ENCODE data around the gene PIK3R3. TPM values are rescaled to one million over a fixed set of nuclear protein-coding genes. Genes with fewer than 3 reads are reported as not detected.

Gene PIK3R3
- total and polyA plus RNA-seq, 2 experiments from 2014 or later, result 8.4 to 16.8 TPM

GRCh38 chr1:46019348-46019747, 113.1 kb downstream of the PIK3R3 start:
- DNase-seq (ENCODE audit: low spot score), result no peak
- no peaks in the 10 kb centered on the region for H3K9me3 ChIP-seq (ENCODE audit: low read depth)
- H4K20me1 ChIP-seq (ENCODE audit: insufficient read depth, poor library complexity, severe bottlenecking), result no peaks in the 10 kb centered on the region
- no peaks in the 10 kb centered on the region for H3K36me3 ChIP-seq (replicated peaks; ENCODE audit: insufficient read depth, low read depth)
- no peaks in the 10 kb centered on the region for H3K9me2 ChIP-seq (replicated peaks; ENCODE audit: insufficient read depth)
- H3K27me3 ChIP-seq, result no peaks in the 10 kb centered on the region
- H3K27ac ChIP-seq, result peak overlapping the region; percentile 9
- H3K79me2 ChIP-seq, result no peaks in the 10 kb centered on the region
- WGBS (ENCODE audit: low lambda C conversion rate, missing lambda C conversion rate), result 91% methylated on average over 7 of the region's 7 CpGs
- H2AFZ ChIP-seq, result no peak overlapping the region
- H3K4me2 ChIP-seq, result no peak overlapping the region
- no peaks in the 10 kb centered on the region for H3K4me1 ChIP-seq (ENCODE audit: insufficient read depth)
- H3K4me3 ChIP-seq, result no peak overlapping the region
- TF ChIP-seq EZH2 (IDR thresholded peaks at IDR 0.05; ENCODE audit: borderline replicate concordance) (no peak), EZH2phosphoT487 (IDR thresholded peaks at IDR 0.05; ENCODE audit: low read depth, severe bottlenecking, unreplicated experiment) (no peak)

DNA sequence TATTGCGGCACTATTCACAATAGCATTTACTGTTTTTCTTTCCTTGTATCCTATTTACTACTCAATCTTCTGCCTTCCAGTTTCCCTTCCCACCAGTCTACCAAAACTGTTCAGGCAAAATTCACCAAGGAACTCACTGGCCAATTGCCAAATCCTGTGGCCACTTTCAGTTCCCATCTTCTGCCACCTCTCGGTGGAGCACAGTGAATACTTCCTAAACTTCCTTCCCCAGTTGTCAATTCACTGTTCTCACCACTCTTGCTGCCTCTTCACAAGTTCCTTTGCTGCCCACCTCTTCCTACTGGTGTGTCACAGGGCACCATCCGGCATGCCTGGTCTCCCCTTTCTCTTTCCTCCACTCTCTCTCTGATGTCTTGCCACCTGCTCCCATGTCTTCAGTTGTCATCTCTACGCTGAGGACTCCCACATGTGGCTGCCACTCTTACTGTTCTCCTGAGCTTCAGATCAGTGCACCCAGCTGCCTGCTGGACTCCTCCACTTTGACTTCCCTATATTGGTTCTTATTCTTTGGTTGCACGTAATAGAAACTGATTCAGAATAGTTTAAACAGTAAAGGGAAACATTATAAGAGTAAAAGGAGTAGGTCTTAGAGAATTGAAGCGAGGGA, 114.4 kb downstream of the PIK3R3 start:
- Histone ChIP-seq H3K9me2 (replicated peaks; ENCODE audit: insufficient read depth) (no peaks in the 10 kb centered on the region), H3K4me3 (no peak overlapping the region), H3K36me3 (replicated peaks; ENCODE audit: insufficient read depth, low read depth) (no peaks in the 10 kb centered on the region), H3K79me2 (no peaks in the 10 kb centered on the region), H3K9me3 (ENCODE audit: low read depth) (no peaks in the 10 kb centered on the region), H3K4me1 (ENCODE audit: insufficient read depth) (no peaks in the 10 kb centered on the region), H3K27me3 (no peaks in the 10 kb centered on the region), H2AFZ (no peak overlapping the region), H3K4me2 (no peak overlapping the region), H4K20me1 (ENCODE audit: insufficient read depth, poor library complexity, severe bottlenecking) (no peaks in the 10 kb centered on the region), H3K27ac (no peak overlapping the region)
- no peak for DNase-seq (ENCODE audit: low spot score)
- 99% methylated on average over 6 of the region's 6 CpGs for WGBS (ENCODE audit: low lambda C conversion rate, missing lambda C conversion rate)
- no peak for TF ChIP-seq EZH2 (IDR thresholded peaks at IDR 0.05; ENCODE audit: borderline replicate concordance)
- TF ChIP-seq, protein P1, sequence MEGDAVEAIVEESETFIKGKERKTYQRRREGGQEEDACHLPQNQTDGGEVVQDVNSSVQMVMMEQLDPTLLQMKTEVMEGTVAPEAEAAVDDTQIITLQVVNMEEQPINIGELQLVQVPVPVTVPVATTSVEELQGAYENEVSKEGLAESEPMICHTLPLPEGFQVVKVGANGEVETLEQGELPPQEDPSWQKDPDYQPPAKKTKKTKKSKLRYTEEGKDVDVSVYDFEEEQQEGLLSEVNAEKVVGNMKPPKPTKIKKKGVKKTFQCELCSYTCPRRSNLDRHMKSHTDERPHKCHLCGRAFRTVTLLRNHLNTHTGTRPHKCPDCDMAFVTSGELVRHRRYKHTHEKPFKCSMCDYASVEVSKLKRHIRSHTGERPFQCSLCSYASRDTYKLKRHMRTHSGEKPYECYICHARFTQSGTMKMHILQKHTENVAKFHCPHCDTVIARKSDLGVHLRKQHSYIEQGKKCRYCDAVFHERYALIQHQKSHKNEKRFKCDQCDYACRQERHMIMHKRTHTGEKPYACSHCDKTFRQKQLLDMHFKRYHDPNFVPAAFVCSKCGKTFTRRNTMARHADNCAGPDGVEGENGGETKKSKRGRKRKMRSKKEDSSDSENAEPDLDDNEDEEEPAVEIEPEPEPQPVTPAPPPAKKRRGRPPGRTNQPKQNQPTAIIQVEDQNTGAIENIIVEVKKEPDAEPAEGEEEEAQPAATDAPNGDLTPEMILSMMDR (IDR thresholded peaks at IDR 0.05; ENCODE audit: poor library complexity), result no peak
- TF ChIP-seq EZH2phosphoT487 (IDR thresholded peaks at IDR 0.05; ENCODE audit: low read depth, severe bottlenecking, unreplicated experiment), result no peak

DNA sequence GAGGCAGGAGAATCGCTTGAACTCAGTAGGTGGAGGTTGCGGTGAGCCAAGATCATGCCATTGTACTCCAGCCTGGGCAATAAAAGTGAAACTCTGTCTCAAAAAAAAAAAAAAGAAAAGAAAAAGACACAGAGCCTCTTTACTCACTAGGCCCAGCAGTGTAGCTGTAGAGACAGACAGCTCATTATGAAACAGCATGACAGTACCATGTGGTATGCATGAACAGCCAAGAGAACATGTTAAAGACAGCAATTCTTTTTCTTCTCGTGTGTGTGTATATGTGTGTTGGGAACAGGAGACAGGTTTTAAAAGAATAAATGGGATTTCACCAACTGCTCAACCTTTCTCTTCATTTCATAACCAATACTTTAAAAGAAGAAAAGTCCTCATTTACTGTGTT, 118.8 kb downstream of the PIK3R3 start:
- whole genome bisulfite sequencing (ENCODE audit: low lambda C conversion rate, missing lambda C conversion rate), result 92% methylated on average over 3 of the region's 3 CpGs

DNA sequence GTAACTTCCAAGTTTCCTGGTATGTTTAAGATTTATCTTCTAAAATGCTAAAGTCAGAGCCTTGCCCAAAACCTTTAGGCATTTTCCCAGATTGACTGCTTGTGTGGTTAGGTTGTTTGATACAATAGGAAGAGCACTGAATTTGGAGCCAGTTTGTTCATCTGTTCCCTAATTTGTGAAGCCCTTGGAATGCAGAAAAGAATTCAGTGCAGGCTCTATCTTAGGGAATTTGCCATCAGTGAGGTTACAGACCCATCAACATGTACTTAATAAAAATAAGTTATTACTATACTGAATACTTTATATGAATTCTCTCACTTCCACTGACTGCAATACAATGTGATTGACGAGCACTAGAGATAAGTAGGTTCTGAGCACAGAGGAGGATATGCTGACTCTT, 120.2 kb downstream of the PIK3R3 start:
- H3K4me2 ChIP-seq, result no peak overlapping the region
- no peaks in the 10 kb centered on the region for H3K27me3 ChIP-seq
- TF ChIP-seq EZH2 (IDR thresholded peaks at IDR 0.05; ENCODE audit: borderline replicate concordance), result no peak
- no peak for TF ChIP-seq EZH2phosphoT487 (IDR thresholded peaks at IDR 0.05; ENCODE audit: low read depth, severe bottlenecking, unreplicated experiment)
- TF ChIP-seq, protein P1 (IDR thresholded peaks at IDR 0.05; ENCODE audit: poor library complexity), result no peak
- H2AFZ ChIP-seq, result no peak overlapping the region
- no peak overlapping the region for H3K4me3 ChIP-seq
- no peaks in the 10 kb centered on the region for H3K9me2 ChIP-seq (replicated peaks; ENCODE audit: insufficient read depth)
- H3K4me1 ChIP-seq (ENCODE audit: insufficient read depth), result no peaks in the 10 kb centered on the region
- H3K27ac ChIP-seq, result no peak overlapping the region
- no peaks in the 10 kb centered on the region for H3K79me2 ChIP-seq
- H4K20me1 ChIP-seq (ENCODE audit: insufficient read depth, poor library complexity, severe bottlenecking), result no peaks in the 10 kb centered on the region
- DNase-seq (ENCODE audit: low spot score), result no peak
- H3K9me3 ChIP-seq (ENCODE audit: low read depth), result no peaks in the 10 kb centered on the region
- no peaks in the 10 kb centered on the region for H3K36me3 ChIP-seq (replicated peaks; ENCODE audit: insufficient read depth, low read depth)
- WGBS (ENCODE audit: low lambda C conversion rate, missing lambda C conversion rate), result 92% methylated on average over 1 of the region's 1 CpG

More for the DNA sequence above, 118.8 kb downstream of the PIK3R3 start:
- H3K27ac ChIP-seq, result no peak overlapping the region
- no peak overlapping the region for H3K4me3 ChIP-seq
- H3K9me2 ChIP-seq (replicated peaks; ENCODE audit: insufficient read depth), result no peaks in the 10 kb centered on the region
- no peaks in the 10 kb centered on the region for H3K4me1 ChIP-seq (ENCODE audit: insufficient read depth)
- TF ChIP-seq, protein P1 (IDR thresholded peaks at IDR 0.05; ENCODE audit: poor library complexity), result no peak
- TF ChIP-seq EZH2phosphoT487 (IDR thresholded peaks at IDR 0.05; ENCODE audit: low read depth, severe bottlenecking, unreplicated experiment) (no peak), EZH2 (IDR thresholded peaks at IDR 0.05; ENCODE audit: borderline replicate concordance) (no peak)
- no peak overlapping the region for H3K4me2 ChIP-seq
- DNase-seq (ENCODE audit: low spot score), result no peak
- no peaks in the 10 kb centered on the region for H3K36me3 ChIP-seq (replicated peaks; ENCODE audit: insufficient read depth, low read depth)
- H3K9me3 ChIP-seq (ENCODE audit: low read depth), result no peaks in the 10 kb centered on the region
- no peaks in the 10 kb centered on the region for H3K79me2 ChIP-seq
- H2AFZ ChIP-seq, result no peak overlapping the region
- H3K27me3 ChIP-seq, result no peaks in the 10 kb centered on the region
- H4K20me1 ChIP-seq (ENCODE audit: insufficient read depth, poor library complexity, severe bottlenecking), result no peaks in the 10 kb centered on the region

Measured in hepatocyte (in vitro differentiated cells).